ENCODE results near the gene RBFA. TPM values are rescaled to one million over a fixed set of nuclear protein-coding genes. Genes with fewer than 3 reads are reported as not detected.

Gene RBFA
- total and polyA plus RNA-seq, 4 donors, result 18.1 to 32.6 (median 22.5) TPM

DNA sequence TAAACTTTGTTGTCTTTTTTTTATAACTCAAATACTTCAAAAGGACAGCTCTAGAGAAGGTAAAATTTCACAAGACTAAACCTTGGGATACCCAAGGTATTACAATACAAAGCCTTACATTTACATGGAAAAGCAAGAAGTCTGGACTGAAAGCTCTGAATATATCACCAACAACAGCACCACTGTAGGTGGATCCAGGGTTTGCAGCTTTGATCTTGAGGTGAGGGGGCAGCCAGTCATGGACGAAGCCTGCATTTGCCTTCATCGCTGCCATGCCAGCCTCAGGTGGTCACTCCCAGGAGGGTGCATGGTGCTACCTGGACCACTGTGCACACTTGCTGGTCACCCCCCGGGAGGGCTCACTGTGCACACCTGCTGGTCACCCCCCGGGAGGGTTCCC, 36.6 kb downstream of the RBFA start:
- H3K36me3 ChIP-seq (ENCODE audit: control insufficient read depth in 1 of 2, insufficient read depth in 2 of 2, low read length in 1 of 2), result no peaks in the 10 kb centered on the region
- no peaks in the 10 kb centered on the region for H3K4me1 ChIP-seq (ENCODE audit: control insufficient read depth in 1 of 2, insufficient read depth in 2 of 2, low read length in 2 of 2)
- H3K27me3 ChIP-seq (ENCODE audit: control insufficient read depth in 1 of 2, insufficient read depth in 2 of 2, low read length in 1 of 2), result no peaks in the 10 kb centered on the region
- DNase-seq, result no peak
- no peak overlapping the region for H3K4me3 ChIP-seq (ENCODE audit: low read length in 2 of 2)
- no peak for ATAC-seq (ENCODE audit: low FRiP score)
- H3K9me3 ChIP-seq (ENCODE audit: control insufficient read depth, low read length), result no peaks in the 10 kb centered on the region
- 96 to 100% methylated on average over 3 to 4 of the region's 4 CpGs for WGBS, 2 donors
- no peak overlapping the region for H3K27ac ChIP-seq (ENCODE audit: low read depth in 1 of 2, low read length in 2 of 2)
- intact Hi-C loops (cut with DNase I), result no loop called here

DNA sequence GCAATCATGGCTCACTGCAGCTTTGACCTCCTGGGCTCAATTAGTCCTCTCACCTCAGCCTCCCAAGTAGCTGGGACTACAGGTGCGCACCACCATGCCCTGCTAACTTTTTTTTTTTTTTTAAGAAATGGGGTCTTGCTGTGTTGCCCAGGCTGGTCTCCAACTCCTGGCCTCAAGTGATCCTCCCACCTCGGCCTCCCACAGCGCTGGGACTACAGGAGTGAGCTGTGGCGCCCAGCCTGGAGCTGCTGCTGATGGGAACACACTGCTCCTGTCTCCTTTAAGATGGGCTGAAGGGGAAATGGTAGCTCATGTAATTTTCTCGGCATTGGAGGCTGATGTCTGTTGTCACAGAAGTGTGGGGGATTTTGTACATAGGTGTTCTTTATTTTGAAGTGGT, 39.9 kb downstream of the RBFA start:
- Histone ChIP-seq H3K27ac (ENCODE audit: low read depth in 1 of 2, low read length in 2 of 2) (no peak overlapping the region), H3K4me3 (ENCODE audit: low read length in 2 of 2) (no peak overlapping the region), H3K4me1 (ENCODE audit: control insufficient read depth in 1 of 2, insufficient read depth in 2 of 2, low read length in 2 of 2) (no peaks in the 10 kb centered on the region), H3K36me3 (ENCODE audit: control insufficient read depth in 1 of 2, insufficient read depth in 2 of 2, low read length in 1 of 2) (no peaks in the 10 kb centered on the region), H3K9me3 (ENCODE audit: control insufficient read depth, low read length) (no peaks in the 10 kb centered on the region), H3K27me3 (ENCODE audit: control insufficient read depth in 1 of 2, insufficient read depth in 2 of 2, low read length in 1 of 2) (no peaks in the 10 kb centered on the region)
- intact Hi-C loops (cut with DNase I), result no loop called here
- ATAC-seq (ENCODE audit: low FRiP score) (no peak), DNase-seq (no peak)
- WGBS, 2 donors, result 97% methylated on average over 5 of the region's 5 CpGs

DNA sequence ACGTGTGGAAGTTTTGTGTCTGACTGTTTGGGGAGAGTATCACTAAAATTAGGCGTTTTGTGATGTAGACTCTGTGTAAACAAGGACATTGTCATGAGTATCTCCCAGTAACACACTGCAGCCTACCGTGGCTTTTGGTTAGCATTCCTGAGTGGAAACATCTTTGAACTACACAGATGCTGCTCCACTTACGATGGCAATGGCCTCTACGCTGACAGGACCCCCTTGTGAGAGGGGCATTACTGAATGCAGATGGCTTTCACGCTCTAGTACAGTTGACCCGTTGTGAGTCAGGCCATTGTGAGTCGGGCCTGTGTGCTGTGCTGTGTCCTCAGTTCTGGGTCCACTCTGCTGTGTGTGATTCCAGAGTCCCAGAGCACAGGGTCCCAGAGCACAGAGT, 40.5 kb downstream of the RBFA start:
- ATAC-seq (ENCODE audit: low FRiP score), result no peak
- 78% methylated on average over 8 of the region's 8 CpGs for WGBS, 2 donors
- no peak for DNase-seq
- Histone ChIP-seq H3K4me3 (ENCODE audit: low read length in 2 of 2) (no peak overlapping the region), H3K4me1 (ENCODE audit: control insufficient read depth in 1 of 2, insufficient read depth in 2 of 2, low read length in 2 of 2) (no peaks in the 10 kb centered on the region), H3K36me3 (ENCODE audit: control insufficient read depth in 1 of 2, insufficient read depth in 2 of 2, low read length in 1 of 2) (no peaks in the 10 kb centered on the region), H3K27ac (ENCODE audit: low read depth in 1 of 2, low read length in 2 of 2) (no peak overlapping the region), H3K27me3 (ENCODE audit: control insufficient read depth in 1 of 2, insufficient read depth in 2 of 2, low read length in 1 of 2) (no peaks in the 10 kb centered on the region), H3K9me3 (ENCODE audit: control insufficient read depth, low read length) (no peaks in the 10 kb centered on the region)
- intact Hi-C loops (cut with DNase I), result no loop called here

GRCh38 chr18:80075940-80076339, 41.7 kb downstream of the RBFA start:
- no peaks in the 10 kb centered on the region for H3K9me3 ChIP-seq (ENCODE audit: control insufficient read depth, low read length)
- H3K4me1 ChIP-seq (ENCODE audit: control insufficient read depth in 1 of 2, insufficient read depth in 2 of 2, low read length in 2 of 2), result no peaks in the 10 kb centered on the region
- intact Hi-C loops (cut with DNase I), result no loop called here
- no peak overlapping the region for H3K4me3 ChIP-seq (ENCODE audit: low read length in 2 of 2)
- 96 to 98% methylated on average over 7 of the region's 7 CpGs for WGBS, 2 donors
- no peak overlapping the region for H3K27ac ChIP-seq (ENCODE audit: low read depth in 1 of 2, low read length in 2 of 2)
- H3K36me3 ChIP-seq (ENCODE audit: control insufficient read depth in 1 of 2, insufficient read depth in 2 of 2, low read length in 1 of 2), result no peaks in the 10 kb centered on the region
- no peaks in the 10 kb centered on the region for H3K27me3 ChIP-seq (ENCODE audit: control insufficient read depth in 1 of 2, insufficient read depth in 2 of 2, low read length in 1 of 2)
- ATAC-seq (ENCODE audit: low FRiP score), result no peak
- DNase-seq, result no peak

DNA sequence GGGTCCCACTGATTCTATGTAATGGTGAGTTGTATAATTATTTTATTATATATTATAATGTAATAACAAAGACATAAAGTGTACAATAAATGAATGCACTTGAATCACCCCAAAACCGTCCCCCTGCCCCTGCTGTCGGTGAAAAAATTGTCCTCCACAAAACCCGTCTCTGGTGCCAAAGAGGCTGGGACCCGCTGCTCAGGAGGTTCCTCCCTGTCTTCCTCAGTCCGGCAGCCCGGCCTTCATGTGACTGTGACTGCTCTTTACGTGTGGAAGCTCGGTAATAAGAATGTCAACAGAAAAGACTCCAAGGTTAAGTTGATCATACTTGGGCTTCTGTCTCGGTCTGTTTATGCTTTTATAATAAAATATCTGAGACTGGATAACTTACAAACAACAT, 42.1 kb downstream of the RBFA start:
- 96 to 98% methylated on average over 9 of the region's 9 CpGs for WGBS, 2 donors
- no peak overlapping the region for H3K27ac ChIP-seq (ENCODE audit: low read depth in 1 of 2, low read length in 2 of 2)
- intact Hi-C loops (cut with DNase I), result no loop called here
- H3K36me3 ChIP-seq (ENCODE audit: control insufficient read depth in 1 of 2, insufficient read depth in 2 of 2, low read length in 1 of 2), result no peaks in the 10 kb centered on the region
- no peak for DNase-seq
- H3K27me3 ChIP-seq (ENCODE audit: control insufficient read depth in 1 of 2, insufficient read depth in 2 of 2, low read length in 1 of 2), result no peaks in the 10 kb centered on the region
- ATAC-seq (ENCODE audit: low FRiP score), result no peak
- H3K4me3 ChIP-seq (ENCODE audit: low read length in 2 of 2), result no peak overlapping the region
- H3K4me1 ChIP-seq (ENCODE audit: control insufficient read depth in 1 of 2, insufficient read depth in 2 of 2, low read length in 2 of 2), result no peaks in the 10 kb centered on the region
- H3K9me3 ChIP-seq (ENCODE audit: control insufficient read depth, low read length), result no peaks in the 10 kb centered on the region

- Histone ChIP-seq H3K4me1 (ENCODE audit: control insufficient read depth in 1 of 2, insufficient read depth in 2 of 2, low read length in 2 of 2) (no peaks in the 10 kb centered on the region), H3K4me3 (ENCODE audit: low read length in 2 of 2) (no peak overlapping the region), H3K36me3 (ENCODE audit: control insufficient read depth in 1 of 2, insufficient read depth in 2 of 2, low read length in 1 of 2) (no peaks in the 10 kb centered on the region), H3K27me3 (ENCODE audit: control insufficient read depth in 1 of 2, insufficient read depth in 2 of 2, low read length in 1 of 2) (no peaks in the 10 kb centered on the region), H3K9me3 (ENCODE audit: control insufficient read depth, low read length) (no peaks in the 10 kb centered on the region), H3K27ac (ENCODE audit: low read depth in 1 of 2, low read length in 2 of 2) (no peak overlapping the region)
- ATAC-seq (ENCODE audit: low FRiP score) (no peak), DNase-seq (no peak)
- intact Hi-C loops (cut with DNase I), result no loop called here
- WGBS, 2 donors, result 95 to 96% methylated on average over 21 of the region's 21 CpGs
Observed at GRCh38 chr18:80077873-80078272, 43.6 kb downstream of the RBFA start.

Other genes starting within 250 kb of the RBFA start
- gene KCNG2, start 236.5 kb upstream of the RBFA start, total RNA-seq, result 1 to 10 TPM in 1 of 2 donors, under 1 TPM in 1; 0.23 to 1.1 TPM
- not detected for gene KCNG2, start 236.5 kb upstream of the RBFA start, polyA plus RNA-seq
- 10 to 100 TPM; 40.1 to 47.7 TPM for gene SLC66A2, start 82.8 kb upstream of the RBFA start, total RNA-seq
- 10 to 100 TPM; 12.9 to 48.8 TPM for gene SLC66A2, start 82.8 kb upstream of the RBFA start, polyA plus RNA-seq
- gene HSBP1L1, start 69.8 kb upstream of the RBFA start, total RNA-seq, result 10 to 100 TPM in 1 of 2 donors, 1 to 10 TPM in 1; 7.9 to 13.0 TPM
- 10 to 100 TPM in 1 of 2 donors, 1 to 10 TPM in 1; 5.1 to 11.3 TPM for gene HSBP1L1, start 69.8 kb upstream of the RBFA start, polyA plus RNA-seq
- gene TXNL4A, start 45.9 kb upstream of the RBFA start, total RNA-seq, result 10 to 100 TPM; 71.7 to 72.0 TPM
- gene TXNL4A, start 45.9 kb upstream of the RBFA start, polyA plus RNA-seq, result 100 to 1,000 TPM in 1 of 2 donors, 10 to 100 TPM in 1; 69.5 to 109 TPM
- 10 to 100 TPM; 17.5 to 20.1 TPM for gene ADNP2, start 74.8 kb downstream of the RBFA start, total RNA-seq
- 1 to 10 TPM; 3.1 to 5.2 TPM for gene ADNP2, start 74.8 kb downstream of the RBFA start, polyA plus RNA-seq
- 1 to 10 TPM; 3.8 to 4.1 TPM for gene PARD6G, start 213.1 kb downstream of the RBFA start, total RNA-seq
- gene PARD6G, start 213.1 kb downstream of the RBFA start, polyA plus RNA-seq, result 1 to 10 TPM in 1 of 2 donors, under 1 TPM in 1; 0.38 to 1.8 TPM